ENCODE measurements around the gene NEO1.
"Not testable (repeated sequence)": the region's sequence is repeated elsewhere in the genome, so short reads cannot be mapped to it uniquely, and the experiment has no call there.

The NEO1 gene

GRCh38 chr15:73150831-73151230 lies 98.6 kb downstream of the NEO1 start:
- DNase-seq: no peak

- no peak for DNase-seq
Observed at GRCh38 chr15:73153024-73153423, 100.8 kb downstream of the NEO1 start.

GRCh38 chr15:73153447-73153846 lies 101.2 kb downstream of the NEO1 start:
- no peak for DNase-seq

GRCh38 chr15:73156431-73157191 lies 104.3 kb downstream of the NEO1 start:
- no peak for DNase-seq

GRCh38 chr15:73161546-73161945 lies 109.3 kb downstream of the NEO1 start:
- DNase-seq: no peak

GRCh38 chr15:73165435-73165834 lies 113.2 kb downstream of the NEO1 start:
- no peak for DNase-seq

- no peak for DNase-seq
Observed at GRCh38 chr15:73165844-73166243, 113.6 kb downstream of the NEO1 start.

GRCh38 chr15:73166711-73167110 lies 114.4 kb downstream of the NEO1 start:
- DNase-seq: not testable (repeated sequence)

GRCh38 chr15:73168487-73168886 lies 116.2 kb downstream of the NEO1 start:
- no peak for DNase-seq

- DNase-seq: no peak
Observed at GRCh38 chr15:73171711-73172110, 119.4 kb downstream of the NEO1 start.

GRCh38 chr15:73172508-73172907 lies 120.2 kb downstream of the NEO1 start:
- DNase-seq: no peak

- no peak for DNase-seq
Observed at GRCh38 chr15:73174171-73174570, 121.9 kb downstream of the NEO1 start.

- DNase-seq: no peak
Observed at GRCh38 chr15:73175382-73175781, 123.1 kb downstream of the NEO1 start.

GRCh38 chr15:73176598-73176997 lies 124.3 kb downstream of the NEO1 start:
- DNase-seq: no peak

GRCh38 chr15:73183071-73183470 lies 130.8 kb downstream of the NEO1 start:
- DNase-seq: no peak

- DNase-seq: no peak
Observed at GRCh38 chr15:73190189-73190601, 137.9 kb downstream of the NEO1 start.

- DNase-seq: no peak
Observed at GRCh38 chr15:73195166-73195565, 142.9 kb downstream of the NEO1 start.

- no peak for DNase-seq
Observed at GRCh38 chr15:73196113-73196512, 143.8 kb downstream of the NEO1 start.

GRCh38 chr15:73200339-73200738 lies 148.1 kb downstream of the NEO1 start:
- no peak for DNase-seq

- no peak for DNase-seq
Observed at GRCh38 chr15:73210630-73211029, 158.4 kb downstream of the NEO1 start.

GRCh38 chr15:73212424-73212823 lies 160.2 kb downstream of the NEO1 start:
- no peak for DNase-seq

- not testable (repeated sequence) for DNase-seq
Observed at GRCh38 chr15:73221450-73221849, 169.2 kb downstream of the NEO1 start.

GRCh38 chr15:73225358-73226015 lies 173.2 kb downstream of the NEO1 start:
- DNase-seq: peak; percentile 39

- no peak for DNase-seq
Observed at GRCh38 chr15:73226093-73226814, 174.0 kb downstream of the NEO1 start.

Data from CD4-positive, alpha-beta T cell treated with Interleukin-17A for 4 hours (primary cell).